HG02588 (cell line): ENCODE data around the gene FCF1.

Experiments used
- ATAC-seq: cut with Tn5 transposase; IDR thresholded peaks from one replicate; pipeline ENCODE4 v1.9.1; 2021; ENCODE audit warnings: mild to moderate bottlenecking, moderate library complexity; ENCODE audit not compliant: unreplicated experiment

Gene FCF1

GRCh38 chr14:74712499-74713394, at the start of gene FCF1, which contains the start of gene AREL1:
TSS of gene FCF1 (plus strand) at chr14:74713144. CDS start at chr14:74713198, 54 bp downstream.
TSS of gene AREL1 (minus strand) at chr14:74713080. CDS start at chr14:74685615, 27,465 bp downstream.
- peak; percentile 91 for ATAC-seq

- no peak for ATAC-seq
Observed at GRCh38 chr14:74663884-74664283, 49.1 kb upstream of the FCF1 start.

GRCh38 chr14:74664717-74665116, 48.2 kb upstream of the FCF1 start:
- no peak for ATAC-seq

- ATAC-seq = no peak
Observed at GRCh38 chr14:74667758-74668157, 45.2 kb upstream of the FCF1 start.

GRCh38 chr14:74669256-74669655, 43.7 kb upstream of the FCF1 start:
- ATAC-seq = no peak

GRCh38 chr14:74669846-74670245, 43.1 kb upstream of the FCF1 start:
- no peak for ATAC-seq

- ATAC-seq = no peak
Observed at GRCh38 chr14:74670726-74671411, 42.1 kb upstream of the FCF1 start.

GRCh38 chr14:74671789-74672188, 41.2 kb upstream of the FCF1 start:
- ATAC-seq = no peak

- no peak for ATAC-seq
Observed at GRCh38 chr14:74673768-74674167, 39.2 kb upstream of the FCF1 start.

- no peak for ATAC-seq
Observed at GRCh38 chr14:74675219-74675618, 37.7 kb upstream of the FCF1 start.

GRCh38 chr14:74682169-74682952, 30.6 kb upstream of the FCF1 start:
- no peak for ATAC-seq

- no peak for ATAC-seq
Observed at GRCh38 chr14:74683406-74683805, 29.5 kb upstream of the FCF1 start.

GRCh38 chr14:74684434-74684833, 28.5 kb upstream of the FCF1 start:
- ATAC-seq = no peak

GRCh38 chr14:74685056-74685455, 27.9 kb upstream of the FCF1 start:
- ATAC-seq = no peak

- no peak for ATAC-seq
Observed at GRCh38 chr14:74685921-74686678, 26.8 kb upstream of the FCF1 start.

GRCh38 chr14:74691456-74691855, 21.5 kb upstream of the FCF1 start:
- no peak for ATAC-seq

- no peak for ATAC-seq
Observed at GRCh38 chr14:74693191-74693590, 19.8 kb upstream of the FCF1 start.

- ATAC-seq = no peak
Observed at GRCh38 chr14:74695406-74695805, 17.5 kb upstream of the FCF1 start.

GRCh38 chr14:74697011-74697410, 15.9 kb upstream of the FCF1 start:
- ATAC-seq = no peak

GRCh38 chr14:74697543-74697942, 15.4 kb upstream of the FCF1 start:
- no peak for ATAC-seq

- ATAC-seq = no peak
Observed at GRCh38 chr14:74697976-74698375, 15.0 kb upstream of the FCF1 start.
